DOHH2 (cell line): ENCODE data around the gene CDIPT.
"Not testable (repeated sequence)": the region's sequence is repeated elsewhere in the genome, so short reads cannot be mapped to it uniquely, and the experiment has no call there.

ENCODE experiments used
- H3F3A ChIP-seq: fragments of 200-600 bp; sonication (generic), shearing (Covaris generic); 2 replicates; pipeline ENCODE4 v1.6.0; 2016; ENCODE audit warnings: antibody characterized with exemption, mild to moderate bottlenecking; ENCODE audit not compliant: control insufficient read depth, insufficient read depth
- H3K27ac ChIP-seq: fragments of 200-600 bp; sonication (generic); 2 replicates; pipeline ENCODE4 v1.5.1; 2014; ENCODE audit warnings: low read depth, mild to moderate bottlenecking, low read length, moderate library complexity
- H3K27me3 ChIP-seq: fragments of 200-600 bp; sonication (generic); 2 replicates; pipeline ENCODE4 v1.6.1; 2014; ENCODE audit warnings: mild to moderate bottlenecking, low read length, mixed read lengths; ENCODE audit not compliant: control insufficient read depth
- H3K36me3 ChIP-seq: fragments of 200-600 bp; sonication (generic); 2 replicates; pipeline ENCODE4 v1.6.1; 2014; ENCODE audit warnings: mild to moderate bottlenecking, low read length, moderate library complexity, mixed read lengths; ENCODE audit not compliant: control insufficient read depth
- H3K4me1 ChIP-seq: fragments of 200-600 bp; sonication (generic); 2 replicates; pipeline ENCODE4 v1.6.1; 2014; ENCODE audit warnings: mild to moderate bottlenecking, low read length, mixed read lengths; ENCODE audit not compliant: control insufficient read depth
- H3K4me2 ChIP-seq: fragments of 200-600 bp; sonication (generic); 2 replicates; pipeline ENCODE4 v1.6.0; 2014; ENCODE audit warnings: mild to moderate bottlenecking, low read length, moderate library complexity
- H3K4me3 ChIP-seq: fragments of 200-600 bp; sonication (generic); 2 replicates; pipeline ENCODE4 v1.5.1; 2014; ENCODE audit warnings: mild to moderate bottlenecking, low read length, mixed read lengths
- H3K79me2 ChIP-seq: fragments of 200-600 bp; sonication (generic); 2 replicates; pipeline ENCODE4 v1.6.1; 2014; ENCODE audit warnings: mild to moderate bottlenecking, low read length, mixed read lengths; ENCODE audit not compliant: control insufficient read depth
- H3K9me2 ChIP-seq: fragments of 200-600 bp; sonication (generic); replicated peaks from 2 replicates; pipeline ENCODE4 v1.6.1; 2014; ENCODE audit warnings: mild to moderate bottlenecking, low read length, mixed read lengths; ENCODE audit not compliant: control insufficient read depth
- H3K9me3 ChIP-seq: fragments of 200-600 bp; sonication (generic); 2 replicates; pipeline ENCODE4 v1.6.1; 2014; ENCODE audit warnings: antibody characterized with exemption, low read length, mixed read lengths; ENCODE audit not compliant: control insufficient read depth, insufficient read depth
- H4K20me1 ChIP-seq: fragments of 200-600 bp; sonication (generic); 2 replicates; pipeline ENCODE4 v1.6.0; 2014; ENCODE audit warnings: low read depth, mild to moderate bottlenecking, antibody characterized with exemption, low read length, moderate library complexity; ENCODE audit not compliant: control insufficient read depth, insufficient read depth
- CTCF ChIP-seq: fragments of 200-600 bp; sonication (generic); IDR thresholded peaks from one replicate; pipeline ENCODE4 v1.5.1; 2014; ENCODE audit warnings: antibody characterized with exemption, mild to moderate bottlenecking, low read depth, low read length; ENCODE audit not compliant: poor library complexity, severe bottlenecking
- EZH2phosphoT487 ChIP-seq: fragments of 200-600 bp; sonication (generic); IDR thresholded peaks from 2 replicates; pipeline ENCODE4 v1.6.1; 2017; ENCODE audit warnings: borderline replicate concordance, mild to moderate bottlenecking, antibody characterized with exemption, low read length, moderate library complexity, mixed read lengths

The CDIPT gene

DNA sequence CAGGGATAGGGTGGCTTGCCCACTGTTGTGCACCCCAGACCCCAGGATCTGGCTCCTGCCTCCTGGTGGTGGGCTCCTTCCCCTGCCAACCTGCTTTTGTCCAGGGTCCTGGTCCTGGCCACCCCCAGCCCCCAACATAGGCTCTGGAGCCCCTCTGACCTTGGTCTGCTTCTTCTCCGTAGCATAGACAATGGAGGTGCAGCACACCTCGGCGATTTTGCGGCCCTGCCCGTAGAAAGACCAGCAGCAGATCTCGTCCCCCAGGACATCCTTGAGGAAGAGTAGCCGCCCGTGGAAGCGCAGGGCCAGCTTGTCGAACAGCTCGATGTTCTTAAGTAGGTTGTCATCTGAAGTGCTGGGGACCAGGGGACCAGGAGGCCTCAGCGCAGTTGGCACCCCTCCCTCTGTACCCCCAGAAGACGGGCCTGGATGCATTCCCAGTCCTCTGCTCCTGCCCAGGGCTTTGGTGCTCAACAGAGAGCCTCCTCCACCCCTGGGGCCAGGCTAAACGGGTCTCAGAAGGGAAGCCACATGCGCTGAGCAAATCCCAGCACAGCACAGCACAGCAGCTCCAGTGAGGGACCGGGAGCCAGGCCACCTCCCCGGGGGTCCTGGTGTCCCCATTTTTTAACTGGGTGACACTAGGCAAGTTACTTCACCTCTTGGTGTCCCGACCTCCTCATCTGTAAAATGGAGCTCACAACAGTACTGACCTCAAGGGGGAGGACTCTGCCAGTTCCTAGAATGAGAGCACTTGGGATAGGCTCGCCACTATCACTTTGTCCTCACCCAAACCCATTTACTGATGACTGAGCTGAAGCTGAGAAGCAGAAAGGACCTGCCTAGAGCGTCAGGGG lies 48.0 kb upstream of the CDIPT start:
- Histone ChIP-seq H3K27me3 (no peaks in the 10 kb centered on the region), H3K9me2 (no peaks in the 10 kb centered on the region), H3K27ac (no peak overlapping the region)

GRCh38 chr16:29909851-29910250 lies 46.8 kb upstream of the CDIPT start:
- not testable (repeated sequence) for H3K36me3 ChIP-seq, H3K4me3 ChIP-seq, H3K9me3 ChIP-seq, H3K27me3 ChIP-seq, H4K20me1 ChIP-seq, H3F3A ChIP-seq, H3K9me2 ChIP-seq, H3K4me2 ChIP-seq, H3K4me1 ChIP-seq, H3K79me2 ChIP-seq, H3K27ac ChIP-seq

More for the DNA sequence above, 48.0 kb upstream of the CDIPT start:
- Histone ChIP-seq H3K4me2 (no peak overlapping the region), H3K9me3 (no peaks in the 10 kb centered on the region), H3K36me3 (no peaks in the 10 kb centered on the region), H3F3A (no peaks in the 10 kb centered on the region), H3K79me2 (no peaks in the 10 kb centered on the region), H3K4me3 (no peak overlapping the region), H3K4me1 (0 out of 2 replicates have a peak, but pooled peaks cover 4% of the 10 kb centered on the region), H4K20me1 (no peaks in the 10 kb centered on the region)
- no peak for TF ChIP-seq CTCF

DNA sequence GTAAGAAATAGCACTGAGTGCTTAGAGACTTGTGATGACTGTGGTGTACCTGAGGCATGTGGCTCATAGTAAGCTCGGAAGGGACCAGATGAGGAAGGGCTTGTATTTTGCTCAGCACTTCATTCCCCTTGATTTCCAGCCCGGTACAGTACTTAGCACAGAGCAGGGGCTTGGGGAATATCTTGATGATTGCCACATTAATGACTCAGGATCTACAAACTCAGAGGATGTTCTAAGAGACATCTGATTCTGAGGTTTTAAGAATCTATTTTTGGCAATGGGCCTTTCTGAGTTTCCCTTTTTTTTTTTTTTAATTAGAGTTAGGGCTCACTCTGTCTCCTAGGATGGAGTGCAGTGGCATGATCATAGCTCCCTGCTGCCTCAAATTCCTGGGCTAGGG lies 46.4 kb upstream of the CDIPT start:
- Histone ChIP-seq H3K27ac (no peak overlapping the region), H3K4me3 (no peak overlapping the region), H3K27me3 (no peaks in the 10 kb centered on the region), H3K9me2 (no peaks in the 10 kb centered on the region), H3K4me2 (no peak overlapping the region), H3K79me2 (no peaks in the 10 kb centered on the region), H3K36me3 (no peaks in the 10 kb centered on the region), H3K9me3 (no peaks in the 10 kb centered on the region), H4K20me1 (no peaks in the 10 kb centered on the region), H3K4me1 (0 out of 2 replicates have a peak, but pooled peaks cover 4% of the 10 kb centered on the region), H3F3A (no peaks in the 10 kb centered on the region)
- TF ChIP-seq CTCF: no peak

- Histone ChIP-seq H3K9me2 (no peaks in the 10 kb centered on the region), H3F3A (no peaks in the 10 kb centered on the region), H3K79me2 (no peaks in the 10 kb centered on the region), H3K4me1 (0 out of 2 replicates have a peak, but pooled peaks cover 4% of the 10 kb centered on the region), H3K4me3 (no peak overlapping the region), H3K4me2 (no peak overlapping the region), H4K20me1 (no peaks in the 10 kb centered on the region), H3K27me3 (no peaks in the 10 kb centered on the region), H3K36me3 (no peaks in the 10 kb centered on the region), H3K27ac (no peak overlapping the region), H3K9me3 (no peaks in the 10 kb centered on the region)
- no peak for TF ChIP-seq CTCF
- no peak for TF ChIP-seq EZH2phosphoT487
Measured at GRCh38 chr16:29908719-29909220, 45.7 kb upstream of the CDIPT start.
